A549 (cell line): ENCODE data around the gene C4BPB.

ENCODE experiments used
- NPAS2 ChIP-seq: fragments of 250-450 bp; sonication (Bioruptor Pico); IDR thresholded peaks from 2 replicates; pipeline ENCODE4 v1.8.0; 2022; ENCODE audit warnings: mild to moderate bottlenecking, moderate library complexity, borderline replicate concordance
- POLR2A ChIP-seq: IDR thresholded peaks from 2 replicates; pipeline ENCODE4 v1.6.1; 2012; ENCODE audit warnings: mild to moderate bottlenecking, low read length
- SMC3 ChIP-seq: fragments of >200 bp; sonication (Bioruptor Twin); formaldehyde crosslinking; IDR thresholded peaks from 3 replicates; pipeline ENCODE4 v1.6.1; 2018; ENCODE audit warnings: inconsistent platforms
- TF ChIP-seq, protein P1 (sequence below): fragments of 250-450 bp; sonication (Bioruptor Pico); IDR thresholded peaks from 2 replicates; pipeline ENCODE4 v1.5.0; 2021; ENCODE audit warnings: mild to moderate bottlenecking, moderate library complexity, borderline replicate concordance
- TF ChIP-seq, protein P2 (sequence below): fragments of >200 bp; sonication (Bioruptor Twin); formaldehyde crosslinking; IDR thresholded peaks from 3 replicates; pipeline ENCODE4 v1.5.1; 2016

DNA sequence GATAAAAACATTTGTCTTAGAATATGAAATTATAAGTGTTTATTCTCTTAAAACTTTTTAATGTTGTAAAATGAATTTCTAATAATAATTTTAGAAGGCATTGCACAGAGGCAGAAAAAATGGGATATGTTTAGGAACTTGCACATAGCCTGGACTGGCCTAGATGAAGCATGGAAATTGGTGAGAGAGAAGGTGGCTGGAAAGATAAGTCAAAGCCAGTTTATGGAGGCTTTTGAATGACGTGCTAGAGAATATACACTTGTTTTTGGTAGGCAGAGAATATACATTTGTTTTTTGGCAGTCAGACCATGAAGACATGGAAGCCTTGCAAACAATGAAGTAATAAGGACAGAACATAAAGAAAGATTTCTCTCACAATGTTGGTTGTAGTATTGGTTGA lies 13.1 kb downstream of the C4BPB start:
- no peak for TF ChIP-seq SMC3
- TF ChIP-seq, protein P1, sequence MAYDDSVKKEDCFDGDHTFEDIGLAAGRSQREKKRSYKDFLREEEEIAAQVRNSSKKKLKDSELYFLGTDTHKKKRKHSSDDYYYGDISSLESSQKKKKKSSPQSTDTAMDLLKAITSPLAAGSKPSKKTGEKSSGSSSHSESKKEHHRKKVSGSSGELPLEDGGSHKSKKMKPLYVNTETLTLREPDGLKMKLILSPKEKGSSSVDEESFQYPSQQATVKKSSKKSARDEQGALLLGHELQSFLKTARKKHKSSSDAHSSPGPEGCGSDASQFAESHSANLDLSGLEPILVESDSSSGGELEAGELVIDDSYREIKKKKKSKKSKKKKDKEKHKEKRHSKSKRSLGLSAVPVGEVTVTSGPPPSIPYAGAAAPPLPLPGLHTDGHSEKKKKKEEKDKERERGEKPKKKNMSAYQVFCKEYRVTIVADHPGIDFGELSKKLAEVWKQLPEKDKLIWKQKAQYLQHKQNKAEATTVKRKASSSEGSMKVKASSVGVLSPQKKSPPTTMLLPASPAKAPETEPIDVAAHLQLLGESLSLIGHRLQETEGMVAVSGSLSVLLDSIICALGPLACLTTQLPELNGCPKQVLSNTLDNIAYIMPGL (CRISPR knock-in tag), result no peak
- no peak for TF ChIP-seq POLR2A
- no peak for TF ChIP-seq NPAS2 (CRISPR knock-in tag)
- TF ChIP-seq, protein P2, sequence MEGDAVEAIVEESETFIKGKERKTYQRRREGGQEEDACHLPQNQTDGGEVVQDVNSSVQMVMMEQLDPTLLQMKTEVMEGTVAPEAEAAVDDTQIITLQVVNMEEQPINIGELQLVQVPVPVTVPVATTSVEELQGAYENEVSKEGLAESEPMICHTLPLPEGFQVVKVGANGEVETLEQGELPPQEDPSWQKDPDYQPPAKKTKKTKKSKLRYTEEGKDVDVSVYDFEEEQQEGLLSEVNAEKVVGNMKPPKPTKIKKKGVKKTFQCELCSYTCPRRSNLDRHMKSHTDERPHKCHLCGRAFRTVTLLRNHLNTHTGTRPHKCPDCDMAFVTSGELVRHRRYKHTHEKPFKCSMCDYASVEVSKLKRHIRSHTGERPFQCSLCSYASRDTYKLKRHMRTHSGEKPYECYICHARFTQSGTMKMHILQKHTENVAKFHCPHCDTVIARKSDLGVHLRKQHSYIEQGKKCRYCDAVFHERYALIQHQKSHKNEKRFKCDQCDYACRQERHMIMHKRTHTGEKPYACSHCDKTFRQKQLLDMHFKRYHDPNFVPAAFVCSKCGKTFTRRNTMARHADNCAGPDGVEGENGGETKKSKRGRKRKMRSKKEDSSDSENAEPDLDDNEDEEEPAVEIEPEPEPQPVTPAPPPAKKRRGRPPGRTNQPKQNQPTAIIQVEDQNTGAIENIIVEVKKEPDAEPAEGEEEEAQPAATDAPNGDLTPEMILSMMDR, result no peak
